SK-N-MC (cell line): ENCODE measurements around the gene AQP12A.

ENCODE experiments used
- EZH2 ChIP-seq: fragments of 200-600 bp; sonication (generic); IDR thresholded peaks from one replicate; pipeline ENCODE4 v1.6.1; 2017; ENCODE audit warnings: antibody characterized with exemption
- POLR2AphosphoS5 ChIP-seq: IDR thresholded peaks from 2 replicates; pipeline ENCODE4 v1.6.1; 2012; ENCODE audit warnings: mild to moderate bottlenecking, low read depth, low read length, borderline replicate concordance

DNA sequence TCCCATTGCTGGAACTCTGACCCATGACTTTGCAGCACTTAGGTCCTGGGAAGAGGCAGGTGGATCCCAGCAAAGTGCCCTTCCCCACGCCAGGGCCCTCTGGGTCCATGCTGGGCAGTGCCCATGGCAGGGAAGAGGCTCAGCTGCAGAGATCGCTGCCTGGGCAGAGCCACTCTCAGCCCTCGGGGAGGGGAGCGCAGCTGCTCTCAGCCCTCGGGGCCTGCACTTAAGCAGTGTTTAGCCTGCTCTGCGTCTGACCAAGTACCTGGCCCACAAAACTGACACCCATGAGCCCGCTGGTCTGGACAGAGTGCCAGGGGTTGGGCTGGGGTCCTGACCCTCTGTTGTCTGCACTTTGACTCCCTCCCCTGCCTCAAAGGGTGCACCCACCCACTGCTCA, 46.3 kb downstream of the AQP12A start:
- no peak for TF ChIP-seq POLR2AphosphoS5
- TF ChIP-seq EZH2 = no peak
